Uterus (tissue), 2 donors: ENCODE results near the gene KCNS3.

Experiments used
- POLR2A ChIP-seq, 2 donors: fragments of 450-650 bp; IDR thresholded peaks; one replicate each; pipeline ENCODE4 v1.6.1; 2016; ENCODE audit warnings: antibody characterized with exemption in 2 of 2, mild to moderate bottlenecking in 1 of 2, moderate library complexity in 1 of 2
- TF ChIP-seq, protein P1 (sequence below), 4 experiments: fragments of 200-600 bp in 2 of 4; fragments of 450-650 bp in 2 of 4; sonication (generic) in 2 of 4; IDR thresholded peaks; one replicate each; pipeline ENCODE4 v1.5.1; 2016 to 2019; ENCODE audit warnings: antibody characterized with exemption in 4 of 4, mild to moderate bottlenecking in 2 of 4, moderate library complexity in 1 of 4

- TF ChIP-seq, protein P1, sequence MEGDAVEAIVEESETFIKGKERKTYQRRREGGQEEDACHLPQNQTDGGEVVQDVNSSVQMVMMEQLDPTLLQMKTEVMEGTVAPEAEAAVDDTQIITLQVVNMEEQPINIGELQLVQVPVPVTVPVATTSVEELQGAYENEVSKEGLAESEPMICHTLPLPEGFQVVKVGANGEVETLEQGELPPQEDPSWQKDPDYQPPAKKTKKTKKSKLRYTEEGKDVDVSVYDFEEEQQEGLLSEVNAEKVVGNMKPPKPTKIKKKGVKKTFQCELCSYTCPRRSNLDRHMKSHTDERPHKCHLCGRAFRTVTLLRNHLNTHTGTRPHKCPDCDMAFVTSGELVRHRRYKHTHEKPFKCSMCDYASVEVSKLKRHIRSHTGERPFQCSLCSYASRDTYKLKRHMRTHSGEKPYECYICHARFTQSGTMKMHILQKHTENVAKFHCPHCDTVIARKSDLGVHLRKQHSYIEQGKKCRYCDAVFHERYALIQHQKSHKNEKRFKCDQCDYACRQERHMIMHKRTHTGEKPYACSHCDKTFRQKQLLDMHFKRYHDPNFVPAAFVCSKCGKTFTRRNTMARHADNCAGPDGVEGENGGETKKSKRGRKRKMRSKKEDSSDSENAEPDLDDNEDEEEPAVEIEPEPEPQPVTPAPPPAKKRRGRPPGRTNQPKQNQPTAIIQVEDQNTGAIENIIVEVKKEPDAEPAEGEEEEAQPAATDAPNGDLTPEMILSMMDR (IDR thresholded peaks at IDR 0.05): no peak
- no peak for TF ChIP-seq POLR2A (IDR thresholded peaks at IDR 0.05)
Observed at GRCh38 chr2:17871639-17872038, 6.8 kb upstream of the KCNS3 start.
